ENCODE data around the gene WAC.

Gene WAC

GRCh38 chr10:28552775-28553174, 19.9 kb downstream of the WAC start:
- Histone ChIP-seq H3K9me3 (ENCODE audit: severe bottlenecking) (no peaks in the 10 kb centered on the region), H3K27me3 (ENCODE audit: insufficient read depth, poor library complexity, severe bottlenecking) (no peaks in the 10 kb centered on the region), H3K4me1 (ENCODE audit: insufficient read depth, poor library complexity, severe bottlenecking) (peaks cover 29% of the 10 kb centered on the region), H3K4me3 (ENCODE audit: severe bottlenecking) (no peak overlapping the region), H3K36me3 (ENCODE audit: low read depth) (peaks cover 96% of the 10 kb centered on the region), H3K27ac (ENCODE audit: poor library complexity, severe bottlenecking) (no peak overlapping the region)
- no peak for TF ChIP-seq CTCF (IDR thresholded peaks at IDR 0.05; ENCODE audit: poor library complexity, severe bottlenecking)
- ATAC-seq (ENCODE audit: low read depth): no peak
- no peak for DNase-seq (ENCODE audit: low spot score)

- Histone ChIP-seq H3K4me1 (ENCODE audit: insufficient read depth, poor library complexity, severe bottlenecking) (peaks cover 41% of the 10 kb centered on the region), H3K27me3 (ENCODE audit: insufficient read depth, poor library complexity, severe bottlenecking) (no peaks in the 10 kb centered on the region), H3K4me3 (ENCODE audit: severe bottlenecking) (no peak overlapping the region), H3K9me3 (ENCODE audit: severe bottlenecking) (no peaks in the 10 kb centered on the region), H3K36me3 (ENCODE audit: low read depth) (peaks cover 94% of the 10 kb centered on the region), H3K27ac (ENCODE audit: poor library complexity, severe bottlenecking) (no peak overlapping the region)
- no peak for DNase-seq (ENCODE audit: low spot score)
- ATAC-seq (ENCODE audit: low read depth): no peak
- TF ChIP-seq CTCF (IDR thresholded peaks at IDR 0.05; ENCODE audit: poor library complexity, severe bottlenecking): no peak
Measured at GRCh38 chr10:28554009-28554408, 21.1 kb downstream of the WAC start.

- peaks cover 50% of the 10 kb centered on the region for H3K4me1 ChIP-seq (ENCODE audit: insufficient read depth, poor library complexity, severe bottlenecking)
- no peak for TF ChIP-seq CTCF (IDR thresholded peaks at IDR 0.05; ENCODE audit: poor library complexity, severe bottlenecking)
- no peaks in the 10 kb centered on the region for H3K9me3 ChIP-seq (ENCODE audit: severe bottlenecking)
- peaks cover 95% of the 10 kb centered on the region for H3K36me3 ChIP-seq (ENCODE audit: low read depth)
- H3K27me3 ChIP-seq (ENCODE audit: insufficient read depth, poor library complexity, severe bottlenecking): no peaks in the 10 kb centered on the region
- H3K27ac ChIP-seq (ENCODE audit: poor library complexity, severe bottlenecking): no peak overlapping the region
- DNase-seq (ENCODE audit: low spot score) (no peak), ATAC-seq (ENCODE audit: low read depth) (no peak)
- no peak overlapping the region for H3K4me3 ChIP-seq (ENCODE audit: severe bottlenecking)
Measured at GRCh38 chr10:28554952-28555351, 22.0 kb downstream of the WAC start.

- peaks cover 51% of the 10 kb centered on the region for H3K4me1 ChIP-seq (ENCODE audit: insufficient read depth, poor library complexity, severe bottlenecking)
- no peak overlapping the region for H3K27ac ChIP-seq (ENCODE audit: poor library complexity, severe bottlenecking)
- ATAC-seq (ENCODE audit: low read depth): no peak
- no peak overlapping the region for H3K4me3 ChIP-seq (ENCODE audit: severe bottlenecking)
- no peaks in the 10 kb centered on the region for H3K27me3 ChIP-seq (ENCODE audit: insufficient read depth, poor library complexity, severe bottlenecking)
- peaks cover 95% of the 10 kb centered on the region for H3K36me3 ChIP-seq (ENCODE audit: low read depth)
- TF ChIP-seq CTCF (IDR thresholded peaks at IDR 0.05; ENCODE audit: poor library complexity, severe bottlenecking): no peak
- no peak for DNase-seq (ENCODE audit: low spot score)
- no peaks in the 10 kb centered on the region for H3K9me3 ChIP-seq (ENCODE audit: severe bottlenecking)
Measured at GRCh38 chr10:28555358-28555757, 22.4 kb downstream of the WAC start.

- H3K36me3 ChIP-seq (ENCODE audit: low read depth): peaks cover 95% of the 10 kb centered on the region
- H3K4me1 ChIP-seq (ENCODE audit: insufficient read depth, poor library complexity, severe bottlenecking): peaks cover 43% of the 10 kb centered on the region
- no peaks in the 10 kb centered on the region for H3K27me3 ChIP-seq (ENCODE audit: insufficient read depth, poor library complexity, severe bottlenecking)
- TF ChIP-seq CTCF (IDR thresholded peaks at IDR 0.05; ENCODE audit: poor library complexity, severe bottlenecking): no peak
- DNase-seq (ENCODE audit: low spot score) (no peak), ATAC-seq (ENCODE audit: low read depth) (no peak)
- H3K27ac ChIP-seq (ENCODE audit: poor library complexity, severe bottlenecking): no peak overlapping the region
- no peak overlapping the region for H3K4me3 ChIP-seq (ENCODE audit: severe bottlenecking)
- no peaks in the 10 kb centered on the region for H3K9me3 ChIP-seq (ENCODE audit: severe bottlenecking)
Measured at GRCh38 chr10:28556142-28556541, 23.2 kb downstream of the WAC start.

Data from RWPE2 (cell line).